Measurements from ENCODE around the gene CLPSL1. TPM values are rescaled to one million over a fixed set of nuclear protein-coding genes. Genes with fewer than 3 reads are reported as not detected.
A peak's percentile ranks its signal among the peaks of the same experiment; 100 is the strongest.

The CLPSL1 gene
- polyA plus RNA-seq, 1 experiment, result not detected

DNA sequence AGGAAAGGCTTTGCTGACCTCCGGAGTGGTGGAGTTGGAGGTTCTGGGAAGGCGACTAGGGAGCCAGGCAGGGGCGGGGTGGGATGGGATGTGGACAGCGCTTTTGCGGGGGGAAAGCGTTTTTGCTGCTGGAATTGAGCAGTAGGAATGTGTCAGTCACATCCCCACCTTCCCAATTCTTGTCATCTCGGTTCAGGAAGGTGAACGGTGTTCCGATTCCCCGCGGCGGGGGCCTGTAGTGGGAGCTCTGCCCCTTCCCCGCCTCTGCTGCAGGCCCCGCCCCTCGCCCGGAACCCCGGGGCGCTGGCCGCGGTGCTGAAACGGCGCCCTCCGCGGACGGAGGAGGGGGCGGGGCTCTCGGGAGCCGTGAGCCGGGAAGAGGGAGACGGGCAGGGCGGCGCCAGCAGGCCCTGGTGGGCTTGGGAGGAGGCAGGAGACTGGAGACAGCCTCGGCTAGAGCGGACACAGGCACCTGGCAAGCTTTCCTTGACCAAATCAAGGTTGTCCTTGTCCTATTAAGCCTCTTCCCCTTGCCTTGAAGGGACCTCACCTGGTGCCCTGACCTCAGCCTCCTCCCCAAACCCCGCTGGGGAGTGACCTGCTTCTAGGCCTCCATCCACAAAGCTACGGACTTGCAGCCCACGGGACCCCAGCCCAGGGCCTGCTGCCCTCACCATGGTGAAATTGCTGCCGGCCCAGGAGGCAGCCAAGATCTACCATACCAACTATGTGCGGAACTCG is 24.3 kb downstream of the CLPSL1 start, which contains the start of gene LHFPL5:
Gene LHFPL5 (plus strand): TSS at position 357 of the 741 bp plus-strand sequence. CDS start 319 bp downstream, at position 676.
- ChIA-PET POLR2A (interaction anchor here (0.8 kb wide), 1 partner anchor 12 kb away, joined by 3 read pairs; no protein-coding TSS in a partner anchor), CTCF (no interaction called here)
- peak within 1 kb of the TSS; percentile 25 for H3K4me3 ChIP-seq (ENCODE audit: low read depth, low read length)
- H3K36me3 ChIP-seq (ENCODE audit: control insufficient read depth, insufficient read depth, low read length), result no peaks in the 10 kb centered on the region
- TF ChIP-seq, protein P1, sequence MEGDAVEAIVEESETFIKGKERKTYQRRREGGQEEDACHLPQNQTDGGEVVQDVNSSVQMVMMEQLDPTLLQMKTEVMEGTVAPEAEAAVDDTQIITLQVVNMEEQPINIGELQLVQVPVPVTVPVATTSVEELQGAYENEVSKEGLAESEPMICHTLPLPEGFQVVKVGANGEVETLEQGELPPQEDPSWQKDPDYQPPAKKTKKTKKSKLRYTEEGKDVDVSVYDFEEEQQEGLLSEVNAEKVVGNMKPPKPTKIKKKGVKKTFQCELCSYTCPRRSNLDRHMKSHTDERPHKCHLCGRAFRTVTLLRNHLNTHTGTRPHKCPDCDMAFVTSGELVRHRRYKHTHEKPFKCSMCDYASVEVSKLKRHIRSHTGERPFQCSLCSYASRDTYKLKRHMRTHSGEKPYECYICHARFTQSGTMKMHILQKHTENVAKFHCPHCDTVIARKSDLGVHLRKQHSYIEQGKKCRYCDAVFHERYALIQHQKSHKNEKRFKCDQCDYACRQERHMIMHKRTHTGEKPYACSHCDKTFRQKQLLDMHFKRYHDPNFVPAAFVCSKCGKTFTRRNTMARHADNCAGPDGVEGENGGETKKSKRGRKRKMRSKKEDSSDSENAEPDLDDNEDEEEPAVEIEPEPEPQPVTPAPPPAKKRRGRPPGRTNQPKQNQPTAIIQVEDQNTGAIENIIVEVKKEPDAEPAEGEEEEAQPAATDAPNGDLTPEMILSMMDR (IDR thresholded peaks at IDR 0.05; ENCODE audit: insufficient read depth, low read depth, low read length), result no peak
- no peak for DNase-seq (ENCODE audit: low read depth)
- H3K27me3 ChIP-seq (ENCODE audit: control insufficient read depth, insufficient read depth, low read length), result no peaks in the 10 kb centered on the region

DNA sequence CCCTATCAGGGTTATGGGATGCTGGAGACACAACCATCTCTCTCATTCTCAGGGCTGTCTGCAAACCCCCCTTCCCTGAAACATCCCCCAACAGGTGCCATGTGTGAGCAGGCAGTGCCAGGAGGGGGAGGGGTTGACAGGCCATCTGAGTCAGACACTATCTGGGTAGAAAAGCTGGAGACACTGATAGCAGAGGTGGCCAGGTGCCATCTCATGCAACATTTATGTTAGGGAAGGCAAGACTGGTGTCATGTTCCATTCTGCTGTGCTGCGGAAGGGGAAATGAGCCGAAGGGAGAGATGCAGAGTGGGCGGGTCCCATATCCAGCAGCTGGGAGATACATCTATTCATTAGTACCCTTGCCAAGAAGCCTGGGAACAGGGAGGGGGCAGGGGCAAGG is 27.9 kb downstream of the CLPSL1 start:
- no peak for DNase-seq (ENCODE audit: low read depth)
- CTCF ChIA-PET, result no interaction called here
- POLR2A ChIA-PET, result no interaction called here

DNA sequence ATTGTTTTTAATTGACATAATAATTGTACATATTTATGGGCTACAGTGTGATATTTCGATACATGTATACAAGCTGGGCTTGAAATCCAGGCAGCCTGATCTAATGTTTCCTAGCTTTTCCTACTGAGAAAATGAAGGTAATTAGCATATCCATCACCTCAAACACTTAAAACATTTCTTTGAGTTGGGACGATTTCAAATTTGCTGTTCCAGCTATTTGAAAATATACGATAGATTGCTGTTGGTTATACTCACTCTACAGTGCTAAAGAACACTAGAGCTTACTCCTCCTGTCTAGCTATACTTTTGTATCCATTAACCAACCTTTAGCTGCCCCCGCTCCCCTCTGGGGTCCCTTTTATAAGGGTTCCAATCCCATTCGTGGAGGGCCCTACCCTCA is 29.0 kb downstream of the CLPSL1 start:
- POLR2A ChIA-PET, result no interaction called here
- CTCF ChIA-PET, result no interaction called here
- Histone ChIP-seq H3K36me3 (ENCODE audit: control insufficient read depth, insufficient read depth, low read length) (no peaks in the 10 kb centered on the region), H3K4me3 (ENCODE audit: low read depth, low read length) (no peak overlapping the region), H3K27me3 (ENCODE audit: control insufficient read depth, insufficient read depth, low read length) (no peaks in the 10 kb centered on the region)
- TF ChIP-seq, protein P1 (IDR thresholded peaks at IDR 0.05; ENCODE audit: insufficient read depth, low read depth, low read length), result no peak
- DNase-seq (ENCODE audit: low read depth), result no peak

More for the DNA sequence above, 27.9 kb downstream of the CLPSL1 start:
- Histone ChIP-seq H3K36me3 (ENCODE audit: control insufficient read depth, insufficient read depth, low read length) (no peaks in the 10 kb centered on the region), H3K27me3 (ENCODE audit: control insufficient read depth, insufficient read depth, low read length) (no peaks in the 10 kb centered on the region), H3K4me3 (ENCODE audit: low read depth, low read length) (no peak overlapping the region)
- TF ChIP-seq, protein P1 (IDR thresholded peaks at IDR 0.05; ENCODE audit: insufficient read depth, low read depth, low read length), result no peak

DNA sequence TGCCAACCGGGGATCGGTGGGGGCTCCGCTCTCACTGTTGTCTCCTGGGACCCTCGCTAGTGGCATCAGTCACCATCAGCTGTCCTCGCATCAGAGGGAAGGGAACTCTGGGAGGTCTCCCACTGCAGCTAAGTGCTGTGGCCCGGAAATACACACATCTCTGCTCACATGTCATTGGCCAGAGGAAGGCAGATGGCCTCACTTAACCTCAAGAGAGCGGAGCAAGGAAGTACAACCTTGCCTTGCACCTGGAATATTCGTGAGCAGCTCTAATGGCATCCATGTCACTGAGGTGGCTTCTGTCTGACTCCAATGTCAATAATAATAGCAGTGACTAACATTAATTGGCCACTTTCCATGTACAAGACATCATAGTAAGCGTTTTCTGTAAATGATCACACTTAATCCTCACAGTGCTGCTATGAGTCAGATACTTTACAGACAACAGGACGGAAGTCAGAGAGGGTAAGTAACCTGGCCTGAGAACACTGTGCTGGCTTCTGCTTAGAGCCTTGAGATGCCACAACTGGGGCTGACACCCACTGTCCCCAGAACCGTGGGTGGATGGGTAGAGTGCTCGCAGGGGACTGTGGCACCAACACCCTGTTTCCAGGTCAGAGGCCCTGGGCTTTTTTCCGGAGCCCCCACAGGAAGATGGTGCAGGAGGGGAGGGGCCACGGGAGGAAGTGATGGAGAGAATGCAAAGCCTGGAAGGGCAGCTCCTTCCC is 30.3 kb downstream of the CLPSL1 start:
- Histone ChIP-seq H3K36me3 (ENCODE audit: control insufficient read depth, insufficient read depth, low read length) (no peaks in the 10 kb centered on the region), H3K4me3 (ENCODE audit: low read depth, low read length) (no peak overlapping the region), H3K27me3 (ENCODE audit: control insufficient read depth, insufficient read depth, low read length) (no peaks in the 10 kb centered on the region)
- POLR2A ChIA-PET, result no interaction called here
- DNase-seq (ENCODE audit: low read depth), result no peak
- TF ChIP-seq, protein P1 (IDR thresholded peaks at IDR 0.05; ENCODE audit: insufficient read depth, low read depth, low read length), result no peak
- CTCF ChIA-PET, result interaction anchor here (0.8 kb wide), 1 partner anchor 284 kb away, joined by 4 read pairs; no protein-coding TSS in a partner anchor

DNA sequence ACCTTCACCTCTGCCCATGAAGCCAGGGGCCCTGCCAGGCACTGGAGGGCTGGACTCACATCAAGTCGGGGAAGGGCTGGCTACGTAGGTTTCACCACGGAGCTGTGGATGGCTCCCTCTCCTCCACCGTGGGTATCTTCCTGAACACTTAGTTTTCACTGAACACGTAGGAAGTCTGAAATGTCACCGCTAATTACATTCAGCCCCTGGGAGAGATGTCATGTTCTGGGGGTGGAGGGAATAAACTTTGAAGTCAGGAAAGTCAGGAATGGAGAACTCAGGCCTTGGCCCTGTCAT is 30.8 kb downstream of the CLPSL1 start:
- no peak for DNase-seq (ENCODE audit: low read depth)
- Histone ChIP-seq H3K4me3 (ENCODE audit: low read depth, low read length) (no peak overlapping the region), H3K27me3 (ENCODE audit: control insufficient read depth, insufficient read depth, low read length) (no peaks in the 10 kb centered on the region), H3K36me3 (ENCODE audit: control insufficient read depth, insufficient read depth, low read length) (no peaks in the 10 kb centered on the region)
- ChIA-PET POLR2A (no interaction called here), CTCF (interaction anchor here (0.8 kb wide), 1 partner anchor 284 kb away, joined by 4 read pairs; no protein-coding TSS in a partner anchor)
- TF ChIP-seq, protein P1 (IDR thresholded peaks at IDR 0.05; ENCODE audit: insufficient read depth, low read depth, low read length), result no peak

Data from BJ (cell line).